Mesenteric fat pad (tissue), 1 donor: ENCODE data around the gene SLC4A8. TPM values are rescaled to one million over a fixed set of nuclear protein-coding genes. Genes with fewer than 3 reads are reported as not detected.

Source experiments
- DNase-seq: peaks from one replicate; pipeline ENCODE4 v3.0.0-alpha.2; 2020; ENCODE audit warnings: low spot score
- total RNA-seq: library from RNA; stranded (reverse); fragmentation: NEBNext Ultra II Directional; extraction: Animal tissue kit (Norgen Biotek cat#: 25700); gene quantifications from one replicate; pipeline ENCODE4 v1.2.1, GENCODE V29; 2021
- donor health status: DM: yes; HTN: yes; CAD: no.

The SLC4A8 gene
- total RNA-seq, 1 donor from 2014 or later, result 0.90 TPM

DNA sequence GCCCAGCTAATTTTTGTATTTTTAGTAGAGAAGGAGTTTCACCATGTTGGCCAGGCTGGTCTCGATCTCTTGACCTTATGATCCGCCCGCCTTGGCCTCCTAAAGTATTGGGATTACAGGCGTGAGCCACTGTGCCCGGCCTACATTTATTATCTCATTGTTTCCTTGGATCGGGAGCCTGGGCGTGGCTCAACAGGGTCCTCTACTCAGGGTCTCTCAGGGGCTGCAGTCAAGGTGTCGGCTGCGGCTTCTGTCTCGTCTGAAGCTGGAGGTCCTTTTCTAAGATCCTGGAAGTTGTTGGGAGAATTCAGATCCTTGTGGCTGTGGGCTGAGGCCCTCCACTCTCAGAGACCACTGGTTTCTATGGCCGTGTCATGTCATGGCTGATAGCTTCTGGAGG is 100.9 kb downstream of the SLC4A8 start:
- peak; percentile 30 for DNase-seq

DNA sequence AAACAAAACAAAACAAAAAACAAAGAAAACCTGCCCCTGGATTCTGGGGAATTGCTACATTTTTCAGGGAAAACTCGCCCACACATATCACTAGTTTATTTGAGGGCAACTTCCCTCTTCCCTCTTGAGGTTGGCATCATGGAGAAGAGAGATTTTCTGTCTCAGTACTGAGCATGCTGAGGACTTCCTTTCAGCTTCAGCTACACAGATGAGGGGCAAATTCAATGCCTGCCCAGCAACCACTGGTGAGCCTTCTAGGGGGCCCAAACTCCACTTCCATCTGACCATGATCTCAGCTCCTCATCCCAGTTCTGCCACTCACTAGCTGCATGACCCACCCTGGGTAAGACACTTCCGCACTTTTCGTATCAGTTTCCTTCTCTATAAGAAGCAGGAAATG is 103.3 kb downstream of the SLC4A8 start:
- DNase-seq, result no peak

DNA sequence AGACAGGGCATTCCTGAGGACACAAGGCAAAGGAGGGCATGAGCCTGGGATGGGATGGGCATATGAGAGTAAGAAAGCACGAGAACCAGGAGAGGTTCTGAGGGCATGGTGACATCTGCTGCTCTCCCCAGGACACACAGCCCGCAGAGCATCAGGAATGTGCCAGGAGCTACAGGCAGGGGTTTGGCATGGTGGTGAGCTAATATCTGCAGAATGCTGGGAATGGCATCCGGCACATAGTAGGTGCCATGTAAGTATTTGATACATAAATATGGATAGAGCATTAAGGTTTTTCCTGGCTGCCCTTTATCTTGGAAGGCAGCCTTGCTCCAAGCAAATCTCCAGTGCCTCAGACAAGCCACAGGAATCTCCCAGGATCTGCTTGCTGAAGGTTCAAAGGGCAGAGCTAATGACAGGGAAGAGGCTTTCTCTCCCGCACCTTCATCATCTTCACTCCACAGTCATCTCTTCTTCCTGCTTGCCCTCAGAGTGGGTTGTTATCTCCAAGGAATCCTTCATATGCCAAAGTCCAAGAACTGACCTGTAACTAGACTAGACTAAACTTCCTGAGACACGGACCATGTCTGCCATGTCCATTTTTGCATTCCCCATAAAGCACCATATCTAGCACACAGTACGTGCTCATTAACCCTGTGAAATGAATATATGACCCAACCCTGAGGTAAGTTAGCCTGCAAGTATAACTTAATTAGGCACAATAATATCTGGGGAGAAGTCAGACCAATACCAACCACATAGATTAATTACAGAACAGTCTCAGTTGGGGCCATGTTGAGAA is 104.4 kb downstream of the SLC4A8 start:
- DNase-seq, result no peak

DNA sequence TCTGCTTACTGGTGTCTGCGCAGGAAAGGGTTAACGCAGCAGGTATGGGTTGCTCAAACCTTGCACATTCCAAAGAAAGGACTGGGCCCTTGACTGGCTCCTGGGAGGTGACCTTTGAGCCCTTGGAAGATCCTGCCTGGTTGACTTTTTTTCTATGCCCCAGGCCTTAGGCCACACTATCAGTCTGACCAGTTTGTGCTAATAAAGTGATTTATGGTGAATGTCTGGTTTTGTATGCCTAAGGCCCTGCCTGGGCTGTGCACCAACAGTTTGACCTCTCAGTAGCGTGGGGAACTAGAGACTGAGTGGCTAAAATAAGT is 105.0 kb downstream of the SLC4A8 start:
- DNase-seq, result no peak

DNA sequence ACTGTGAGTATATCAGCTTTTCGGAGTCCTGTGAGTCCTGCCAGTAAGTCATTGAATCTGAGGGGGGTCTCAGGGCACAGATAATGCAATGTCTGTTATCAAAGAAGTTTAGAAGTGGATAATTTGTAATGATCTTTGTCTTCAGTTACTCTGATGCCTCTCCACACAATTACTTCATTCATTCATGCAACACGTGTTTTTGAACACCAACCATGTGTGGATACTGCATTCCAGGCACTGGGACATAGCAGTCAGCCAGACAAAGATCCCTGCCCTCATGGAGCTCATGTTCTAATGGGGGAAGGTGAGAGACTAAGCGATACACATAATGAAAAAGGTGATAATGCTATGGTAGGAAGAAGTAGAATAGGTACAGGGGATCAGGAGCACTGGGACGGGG is 105.6 kb downstream of the SLC4A8 start:
- DNase-seq, result no peak

DNA sequence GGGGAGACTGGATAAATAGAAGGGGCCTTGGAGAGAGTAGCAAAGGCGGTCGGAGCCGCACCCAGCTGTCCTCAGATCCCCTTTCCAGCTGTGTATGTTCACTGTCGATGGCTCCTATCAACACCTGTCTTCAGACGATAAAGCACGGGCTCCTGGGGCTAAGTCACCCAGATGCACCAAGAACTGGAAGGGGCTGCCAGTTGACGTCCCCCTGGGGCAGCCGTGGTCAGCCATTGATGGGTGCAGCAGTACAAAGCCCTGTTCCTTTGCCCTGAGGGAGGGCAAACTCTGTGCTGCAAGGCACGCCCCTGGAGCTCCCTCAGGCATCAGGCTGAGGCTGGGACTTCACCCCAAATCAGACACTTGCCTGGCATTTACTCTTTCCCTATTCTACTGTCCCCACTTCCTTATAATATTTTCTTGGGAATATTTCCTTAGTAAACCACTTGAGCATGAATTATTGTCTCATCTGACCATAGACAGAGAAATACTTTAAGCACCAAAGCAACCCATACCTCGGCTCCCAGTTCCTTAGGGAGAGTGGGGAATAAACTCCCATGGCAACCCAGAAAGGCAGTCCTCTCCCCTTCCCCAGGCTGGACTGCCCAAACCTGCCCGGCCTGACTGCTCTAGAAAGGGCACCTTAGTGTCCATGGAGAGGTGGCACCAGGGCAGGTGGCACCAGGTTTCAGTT is 106.8 kb downstream of the SLC4A8 start:
- no peak for DNase-seq

DNA sequence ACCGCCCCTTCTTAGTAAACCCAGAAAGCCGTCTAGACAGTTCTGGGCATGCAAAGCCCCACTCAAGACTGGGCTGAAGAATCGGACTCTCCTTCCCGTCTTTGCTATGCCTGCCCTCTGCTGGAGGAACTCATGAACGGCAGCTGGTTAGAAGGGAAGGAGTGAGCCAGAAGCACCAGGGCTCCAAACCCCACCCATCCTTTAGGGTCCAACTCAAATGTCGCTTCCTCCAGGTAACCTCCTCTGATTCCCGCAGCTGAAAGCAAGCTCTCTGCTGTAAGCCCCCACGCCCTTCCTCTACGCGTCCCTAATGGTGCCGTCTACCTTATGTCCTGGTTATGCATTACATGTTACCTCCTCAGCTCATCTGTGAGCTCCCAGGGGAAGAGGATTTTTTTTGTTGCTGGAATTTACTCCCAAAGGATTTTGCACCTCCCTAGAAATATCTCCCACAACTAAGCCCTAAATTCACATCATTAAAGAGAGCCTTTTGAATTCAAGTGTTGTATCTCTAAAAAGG is 107.4 kb downstream of the SLC4A8 start:
- DNase-seq, result no peak

DNA sequence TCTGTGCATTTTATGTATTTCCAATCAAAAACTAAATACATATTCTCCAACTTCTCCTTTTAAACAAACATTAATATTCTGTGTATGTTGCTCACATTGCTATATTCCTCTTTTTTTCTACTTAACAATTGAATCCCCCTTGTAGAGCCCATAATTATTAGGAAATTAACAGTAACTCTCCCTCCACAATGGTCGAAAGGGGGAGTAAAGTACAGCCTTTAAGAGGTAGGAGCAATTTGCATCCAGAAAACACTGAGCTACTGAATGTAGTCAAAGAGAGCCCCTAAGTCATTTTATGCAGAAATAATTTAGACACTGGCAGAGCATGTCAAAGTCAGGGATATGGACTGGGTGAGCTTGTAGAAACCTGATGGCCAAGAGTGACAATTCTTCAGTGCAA is 109.2 kb downstream of the SLC4A8 start:
- DNase-seq, result no peak

DNA sequence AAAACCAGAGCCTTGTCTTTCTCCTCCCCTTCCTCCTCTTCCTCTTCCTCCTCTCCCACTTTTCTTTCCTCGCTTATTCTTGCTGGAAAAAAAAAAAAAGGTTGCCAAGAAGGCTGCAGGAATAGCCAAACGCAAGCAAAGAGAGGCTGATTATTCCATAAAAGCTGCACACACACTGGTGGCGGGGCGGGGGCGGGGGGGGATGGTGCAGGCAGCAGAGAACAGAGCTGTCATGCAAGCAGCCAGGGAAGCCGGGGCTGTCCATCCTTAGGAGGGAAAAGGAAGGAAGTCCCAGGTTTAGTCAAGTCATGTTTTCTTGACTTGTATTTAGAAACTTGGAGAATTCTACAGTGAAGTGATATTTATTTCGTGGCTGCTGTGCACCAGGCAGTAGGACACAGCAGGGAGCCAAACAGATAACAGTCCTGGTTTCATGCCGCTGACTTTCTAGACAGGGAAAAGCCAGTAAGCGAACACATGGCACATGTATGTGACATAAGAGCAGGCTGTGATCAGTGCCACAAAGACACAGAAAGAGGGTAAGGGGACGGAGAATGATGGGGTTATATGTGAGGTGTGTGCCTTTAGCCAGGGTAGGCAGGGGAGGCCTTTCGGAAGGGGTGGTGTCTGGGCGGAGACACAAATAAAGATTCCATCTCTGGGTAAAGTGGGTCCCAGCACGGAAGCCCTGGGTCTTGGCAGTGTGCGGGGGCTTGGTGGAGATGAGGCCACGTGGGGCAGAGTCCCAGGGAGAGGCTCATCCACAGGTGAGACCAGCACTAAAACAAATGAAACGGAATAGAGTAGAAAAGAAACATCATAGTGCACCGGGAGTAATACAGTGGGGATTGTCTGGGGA is 109.8 kb downstream of the SLC4A8 start:
- no peak for DNase-seq

DNA sequence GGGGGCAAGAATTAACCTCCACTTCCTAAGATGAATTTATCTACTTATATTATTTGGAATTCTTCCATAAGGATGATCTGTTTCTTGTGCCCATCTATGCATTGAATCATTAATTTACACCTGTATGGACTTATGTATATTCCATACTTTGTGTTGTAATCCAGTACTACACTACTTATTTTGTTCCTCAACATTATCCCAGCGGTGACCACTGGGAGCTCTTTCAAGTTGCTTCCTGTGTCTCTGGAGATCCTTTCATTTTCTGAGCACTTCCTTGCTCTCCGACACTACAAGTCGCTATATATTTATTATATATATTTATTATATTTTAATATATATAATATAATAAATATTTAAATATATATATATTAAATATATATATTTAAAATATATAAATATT is 111.5 kb downstream of the SLC4A8 start:
- DNase-seq, result no peak

DNA sequence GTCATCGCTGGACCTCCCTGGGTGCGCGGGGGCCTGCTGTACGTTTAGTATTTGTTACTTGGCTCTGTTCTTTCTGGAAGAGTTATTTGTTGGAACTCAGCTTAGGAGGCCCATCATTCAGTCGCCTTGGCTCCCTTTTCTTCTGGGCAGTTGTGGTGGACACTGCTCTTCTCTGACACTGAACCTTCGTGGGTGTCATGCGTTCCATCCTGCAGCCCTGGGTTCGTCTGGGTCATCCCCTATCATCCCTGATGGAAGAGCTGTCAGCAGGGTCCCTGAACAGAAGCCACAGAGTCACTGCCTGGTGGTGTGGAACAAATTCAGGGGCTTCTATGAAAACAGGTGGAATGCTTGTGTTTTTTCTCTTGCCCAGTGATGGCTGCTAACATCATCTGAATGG is 113.5 kb downstream of the SLC4A8 start:
- no peak for DNase-seq

DNA sequence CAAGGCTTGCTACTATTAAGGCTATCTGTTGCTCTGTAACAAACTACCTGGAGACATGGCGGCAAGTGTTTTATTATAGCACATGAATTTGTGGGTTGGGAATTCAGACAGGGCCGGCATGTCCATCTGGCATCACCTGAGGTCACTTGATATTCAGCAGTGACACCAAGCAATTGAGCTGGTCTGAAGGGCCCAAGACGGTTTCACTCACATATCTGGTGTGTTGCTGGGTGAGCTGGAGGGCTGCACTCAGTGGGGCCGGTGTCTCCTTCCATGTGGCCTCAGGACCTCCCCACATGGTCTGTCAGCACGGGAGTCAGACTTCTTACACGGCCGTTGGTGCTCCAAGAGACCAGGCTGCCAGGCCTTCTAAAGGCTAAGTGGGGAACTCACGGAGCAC is 114.0 kb downstream of the SLC4A8 start:
- DNase-seq, result no peak

DNA sequence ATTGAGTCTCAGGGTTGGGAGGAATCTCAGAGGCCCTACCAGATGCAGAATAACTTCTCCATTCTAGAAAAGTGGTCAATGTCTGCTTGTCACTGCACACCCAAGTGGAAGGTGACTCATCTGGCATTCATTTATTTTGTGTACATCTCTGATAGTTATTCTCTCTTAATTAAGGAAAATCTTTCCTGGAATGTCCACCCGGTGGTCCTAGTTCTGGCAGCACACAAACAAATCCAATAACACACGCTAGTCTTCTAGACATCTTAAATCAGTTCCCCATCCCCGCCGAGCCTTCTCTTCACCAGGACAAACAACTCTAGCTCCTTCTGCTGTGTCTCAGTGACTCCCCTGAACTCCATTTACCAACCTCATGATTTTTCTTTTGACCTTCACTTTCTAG is 116.4 kb downstream of the SLC4A8 start:
- no peak for DNase-seq

DNA sequence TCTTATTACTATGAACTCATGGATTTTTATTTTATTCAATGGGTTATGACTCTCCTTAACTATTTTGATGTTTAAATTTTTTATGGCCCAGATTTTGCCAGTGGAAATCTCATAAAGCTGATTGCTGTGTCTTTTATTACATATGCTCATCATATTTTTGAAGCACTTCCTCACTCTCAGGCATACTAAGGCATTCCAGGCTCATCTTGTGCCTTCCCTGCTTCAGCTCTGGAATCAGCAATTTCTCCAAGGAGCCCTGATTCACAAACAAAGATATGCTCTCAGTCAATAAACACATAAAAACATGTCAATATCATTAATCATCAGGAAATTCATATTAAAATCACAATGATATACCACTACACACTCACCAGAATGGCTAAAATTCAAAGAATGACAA is 121.5 kb downstream of the SLC4A8 start:
- DNase-seq, result no peak

DNA sequence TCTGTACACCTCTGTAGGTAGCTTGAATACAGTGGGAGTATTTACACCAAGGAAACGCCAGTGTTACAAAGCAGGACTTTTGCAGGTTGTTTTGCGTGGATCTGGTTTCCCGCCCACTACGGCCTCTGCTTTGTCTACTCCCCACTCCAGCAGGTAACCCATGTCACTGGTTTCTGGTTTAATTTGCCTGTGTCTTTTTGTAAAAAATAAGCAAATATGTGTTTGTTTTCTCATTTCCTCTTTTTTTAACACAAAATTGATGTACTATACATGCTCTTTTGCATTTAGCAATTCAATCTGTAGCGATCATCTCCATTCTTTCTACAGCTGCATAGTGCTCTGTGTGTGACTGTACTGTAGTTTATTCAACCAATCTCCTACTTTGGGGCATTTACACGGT is 123.0 kb downstream of the SLC4A8 start:
- no peak for DNase-seq

DNA sequence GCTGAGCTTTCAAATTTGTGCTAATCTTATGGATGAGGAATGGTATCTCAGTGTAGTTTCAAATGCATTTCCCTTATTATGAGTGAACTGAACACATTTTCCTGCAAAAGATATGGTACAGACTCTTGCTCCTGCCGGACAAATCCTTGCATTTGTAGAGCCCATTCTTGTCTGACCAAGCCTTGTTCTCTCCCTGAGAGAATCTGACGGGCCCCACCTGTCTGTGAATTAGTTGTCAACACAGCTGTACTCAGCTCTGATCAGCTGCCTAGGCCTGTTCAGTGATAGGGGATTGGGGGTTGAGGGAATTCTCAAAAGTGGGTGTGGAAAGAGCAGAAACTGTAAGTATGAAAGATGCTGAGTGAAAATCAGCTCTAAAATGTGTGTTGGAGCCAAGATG is 123.6 kb downstream of the SLC4A8 start:
- no peak for DNase-seq

DNA sequence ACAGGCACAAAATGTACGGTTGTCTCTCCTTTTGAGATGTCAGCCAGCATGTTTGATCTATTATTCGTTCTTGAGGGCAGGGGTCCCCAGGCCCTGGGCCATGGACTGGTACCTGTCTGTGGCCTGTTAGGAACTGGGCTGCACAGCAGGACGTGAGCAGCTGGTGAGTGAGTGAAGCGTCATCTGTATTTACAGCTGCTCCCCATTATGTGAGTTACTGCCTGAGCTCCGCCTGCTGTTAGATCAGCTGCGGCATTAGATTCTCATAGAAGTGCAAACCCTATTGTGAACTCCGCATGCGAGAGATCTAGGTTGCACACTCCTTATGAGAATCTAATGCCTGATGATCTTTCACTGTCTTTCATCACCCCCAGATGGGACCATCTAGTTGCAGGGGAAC is 125.0 kb downstream of the SLC4A8 start:
- DNase-seq, result no peak

Other genes starting within 250 kb of the SLC4A8 start
- 14.8 TPM for gene POU6F1, start 206.8 kb upstream of the SLC4A8 start, total RNA-seq
- gene DAZAP2, start 186.0 kb upstream of the SLC4A8 start, total RNA-seq, result 159 TPM
- 10.1 TPM for gene SMAGP, start 154.4 kb upstream of the SLC4A8 start, total RNA-seq
- gene BIN2, start 100.7 kb upstream of the SLC4A8 start, total RNA-seq, result 14.4 TPM
- gene CELA1, start 78.2 kb upstream of the SLC4A8 start, total RNA-seq, result not detected
- gene GALNT6, start 33.4 kb upstream of the SLC4A8 start, total RNA-seq, result 8.3 TPM
- gene SCN8A, start 166.4 kb downstream of the SLC4A8 start, total RNA-seq, result 1.2 TPM